ENCODE measurements around the gene ECD.
A peak's percentile ranks its signal among the peaks of the same experiment; 100 is the strongest.
"Not testable (repeated sequence)": the region's sequence is repeated elsewhere in the genome, so short reads cannot be mapped to it uniquely, and the experiment has no call there.

Gene ECD

DNA sequence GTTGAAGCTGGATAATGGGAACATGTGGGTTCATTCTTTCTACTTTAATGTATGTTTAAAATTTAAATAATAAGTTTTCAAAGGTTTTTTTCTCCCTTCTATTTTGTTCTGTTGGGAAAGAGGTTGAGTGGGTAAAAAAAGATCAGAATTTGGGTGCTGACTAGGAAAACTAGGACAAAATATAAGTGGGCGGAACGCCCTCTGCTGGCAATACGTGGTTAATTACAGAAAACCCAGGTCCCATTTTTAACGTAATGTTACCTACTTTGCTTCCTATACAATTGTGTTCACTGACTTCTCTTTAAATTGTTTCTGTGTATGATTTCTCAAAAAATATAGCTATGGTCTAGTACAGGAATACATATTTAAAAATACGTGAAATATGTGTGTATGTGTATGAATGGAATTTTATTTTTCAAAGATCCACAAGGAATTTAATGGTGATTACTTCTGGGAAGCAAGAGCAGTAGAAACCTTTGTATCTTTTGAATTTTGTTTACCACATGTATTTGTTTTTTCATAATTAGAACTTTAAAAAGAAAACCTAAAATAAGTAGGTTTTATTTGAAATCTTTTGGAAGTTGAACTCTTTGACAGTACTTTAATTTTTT is 8.7 kb downstream of the ECD start:
- DNase-seq (ENCODE audit: low spot score), result peak; percentile 36

DNA sequence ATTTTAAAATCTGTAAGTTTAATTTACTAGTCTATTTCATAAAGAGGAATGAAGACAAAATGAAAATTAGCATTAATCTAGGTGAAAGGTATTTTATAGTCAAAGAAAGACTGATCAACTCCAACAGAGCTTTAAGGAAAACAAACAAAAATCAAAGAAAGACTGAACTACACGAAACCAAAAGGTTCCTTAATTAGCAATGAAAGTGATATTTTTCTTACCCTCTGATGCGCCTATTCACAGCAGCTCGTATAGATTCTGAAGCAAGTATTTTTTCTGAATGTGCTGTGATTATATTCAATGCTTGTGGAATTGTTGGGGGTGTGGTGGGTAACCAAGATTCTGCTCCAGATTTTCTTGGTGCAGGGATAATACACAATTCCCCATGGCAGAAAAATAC is 11.8 kb downstream of the ECD start:
- no peak for DNase-seq (ENCODE audit: low spot score)

DNA sequence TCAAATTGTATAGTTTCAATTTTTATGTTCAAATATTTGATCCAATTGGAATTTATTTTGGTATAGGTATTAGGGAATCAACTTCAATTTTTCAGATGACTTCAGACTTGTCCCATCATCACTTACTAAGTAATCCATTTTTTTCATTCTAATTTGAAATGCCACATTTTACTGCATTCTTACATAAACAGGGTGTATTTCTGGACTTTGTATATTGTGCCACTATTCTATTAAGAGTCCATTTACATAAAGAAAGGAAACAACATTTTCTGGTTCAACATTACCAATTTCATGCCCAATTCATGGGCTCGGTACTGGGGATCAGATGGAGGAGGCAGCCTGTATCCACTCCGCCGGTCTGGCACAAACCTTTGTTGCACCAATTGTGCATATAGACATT is 15.8 kb downstream of the ECD start:
- DNase-seq (ENCODE audit: low spot score), result no peak

DNA sequence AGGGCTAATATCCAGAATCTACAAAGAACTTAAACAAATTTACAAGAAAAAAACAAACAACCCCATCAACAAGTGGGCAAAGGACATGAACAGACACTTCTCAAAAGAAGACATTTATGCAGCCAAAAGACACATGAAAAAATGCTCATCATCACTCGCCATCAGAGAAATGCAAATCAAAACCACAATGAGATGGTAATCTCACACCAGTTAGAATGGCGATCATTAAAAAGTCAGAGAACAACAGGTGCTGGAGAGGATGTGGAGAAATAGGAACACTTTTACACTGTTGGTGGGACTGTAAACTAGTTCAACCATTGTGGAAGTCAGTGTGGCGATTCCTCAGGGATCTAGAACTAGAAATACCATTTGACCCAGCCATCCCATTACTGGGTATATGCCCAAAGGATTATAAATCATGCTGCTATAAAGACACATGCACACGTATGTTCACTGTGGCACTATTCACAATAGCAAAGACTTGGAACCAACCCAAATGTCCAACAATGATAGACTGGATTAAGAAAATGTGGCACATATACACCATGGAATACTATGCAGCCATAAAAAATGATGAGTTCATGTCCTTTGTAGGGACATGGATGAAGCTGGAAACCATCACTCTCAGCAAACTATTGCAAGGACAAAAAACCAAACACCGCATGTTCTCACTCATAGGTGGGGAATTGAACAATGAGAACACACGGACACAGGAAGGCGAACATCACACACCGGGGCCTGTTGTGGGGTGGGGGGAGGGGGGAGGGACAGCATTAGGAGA is 17.0 kb downstream of the ECD start:
- not testable (repeated sequence) for DNase-seq (ENCODE audit: low spot score)

DNA sequence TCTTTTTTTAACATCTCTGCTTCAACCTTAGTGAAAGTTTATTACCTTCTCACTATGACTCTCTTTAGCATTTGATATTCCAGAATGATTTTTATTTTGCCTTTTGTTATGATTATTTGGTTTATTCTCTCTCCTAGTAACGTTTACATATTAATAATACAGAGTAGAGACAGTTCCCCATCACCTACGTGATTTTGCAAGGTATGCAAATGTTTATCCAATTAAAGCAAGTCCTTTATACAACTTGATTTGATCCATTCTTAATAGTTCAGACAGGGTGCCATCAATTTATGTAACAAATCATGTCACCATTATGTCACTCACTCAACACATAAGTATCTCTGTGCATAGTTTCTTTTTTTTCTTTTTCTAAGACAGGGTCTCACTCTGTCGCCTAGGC is 26.2 kb downstream of the ECD start:
- DNase-seq (ENCODE audit: low spot score), result no peak

DNA sequence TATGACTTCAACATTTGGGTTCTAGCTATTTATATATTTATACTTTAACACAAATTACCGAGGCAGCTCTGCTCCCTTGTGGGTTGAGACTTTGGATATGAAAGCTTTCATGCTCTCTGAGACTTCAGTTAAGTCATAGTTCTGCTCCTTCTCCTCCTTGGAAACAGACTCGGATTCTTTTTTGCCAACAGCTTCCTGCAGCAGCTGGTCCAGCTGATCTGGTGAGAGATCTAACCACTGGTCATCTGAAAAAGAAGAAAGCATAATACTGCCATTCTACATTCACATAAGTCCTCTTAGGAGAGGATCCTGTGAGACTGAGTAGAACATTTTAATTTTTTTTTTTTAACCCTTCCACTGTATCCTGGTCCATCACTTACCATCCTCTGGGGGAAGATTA is 28.6 kb downstream of the ECD start:
- no peak for DNase-seq (ENCODE audit: low spot score)

DNA sequence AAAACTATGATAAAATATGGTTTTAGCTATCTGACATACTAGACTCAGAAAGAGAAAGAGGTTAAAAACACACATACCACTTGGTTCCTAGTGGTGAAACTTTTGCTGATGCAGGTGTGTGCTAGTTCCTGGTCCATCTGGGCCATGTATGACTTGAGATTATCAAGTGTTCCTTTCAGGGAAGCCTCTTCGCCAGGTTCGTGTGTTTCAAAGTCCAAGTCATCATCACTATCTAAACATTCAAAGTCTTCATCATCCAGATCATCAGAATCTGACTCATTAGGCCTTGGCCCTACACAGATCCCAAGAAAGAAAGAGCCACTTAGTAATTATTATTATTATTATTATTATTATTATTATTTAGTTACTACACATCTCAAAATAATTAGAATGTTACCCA is 31.2 kb downstream of the ECD start:
- DNase-seq (ENCODE audit: low spot score), result no peak

DNA sequence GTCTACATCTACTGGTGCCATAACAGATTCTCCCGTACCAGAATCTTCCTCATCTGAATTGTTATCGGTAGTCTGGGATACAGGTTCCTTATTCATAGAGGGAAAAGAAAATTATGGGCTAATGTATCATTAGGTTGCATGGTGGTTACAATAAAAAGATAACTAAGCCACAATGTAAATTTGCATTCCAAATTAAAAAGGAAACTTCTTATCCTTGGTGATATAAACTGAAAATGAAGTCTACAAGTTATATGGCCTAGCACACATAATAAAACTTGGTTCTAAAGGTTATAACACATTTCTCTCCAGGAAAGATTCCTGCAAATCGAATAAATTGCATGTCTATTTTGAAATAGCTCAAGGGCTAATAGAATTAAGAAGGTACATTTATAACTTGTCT is 33.1 kb downstream of the ECD start:
- DNase-seq (ENCODE audit: low spot score), result no peak

DNA sequence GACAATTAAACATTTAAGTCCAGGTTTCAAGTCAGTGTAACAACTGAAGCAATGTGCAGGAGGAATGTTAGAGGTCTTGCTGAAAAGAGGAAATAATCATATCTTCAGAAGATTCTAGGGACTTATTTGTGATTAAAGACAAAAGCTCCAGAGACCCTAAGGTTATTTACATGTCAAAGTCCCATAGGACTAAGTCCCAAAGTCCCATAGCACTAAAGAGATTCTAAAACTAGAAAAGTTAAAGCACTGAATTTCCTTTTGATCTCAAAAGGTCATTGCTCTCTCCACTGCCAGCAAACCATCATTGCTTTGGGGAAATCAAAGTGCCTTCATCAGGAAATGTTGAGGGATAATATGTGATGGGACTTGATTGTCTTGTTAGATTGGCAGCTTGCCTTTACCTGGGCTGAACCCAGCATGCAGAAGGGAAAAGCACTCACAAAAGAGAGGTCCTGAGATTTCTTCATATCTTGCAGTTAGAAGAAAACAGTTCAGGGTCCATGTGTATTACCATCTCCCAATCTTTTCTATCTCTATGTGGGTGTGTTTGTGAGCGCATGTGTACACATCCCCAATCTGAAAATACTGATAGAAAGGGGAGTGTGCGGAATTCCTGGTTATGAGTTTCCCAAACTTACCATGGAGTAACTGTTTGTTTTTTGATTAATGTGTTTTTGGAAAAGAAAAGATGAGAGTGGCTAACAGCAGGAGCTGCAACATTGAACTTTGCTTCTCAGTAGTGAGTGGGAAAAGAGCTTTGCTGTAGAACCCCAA is 35.7 kb downstream of the ECD start:
- DNase-seq (ENCODE audit: low spot score), result no peak

DNA sequence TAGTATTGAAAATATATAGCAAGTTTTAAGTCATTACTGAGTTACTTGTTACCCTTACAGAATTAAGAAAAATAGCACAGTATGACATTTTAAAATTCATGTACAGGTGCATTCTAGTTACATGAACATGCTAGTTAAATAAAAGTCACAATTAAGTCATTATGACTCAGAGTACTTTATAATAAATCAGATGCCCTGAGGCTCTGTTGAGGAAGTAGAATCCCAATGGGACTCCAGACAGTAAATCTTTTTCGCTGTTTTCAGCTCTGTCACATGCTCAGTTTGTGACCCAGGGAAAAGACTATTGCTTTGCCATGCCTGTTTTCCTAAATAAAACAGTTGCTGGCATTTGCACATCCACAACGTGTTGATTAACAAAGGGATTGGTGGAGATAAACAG is 36.5 kb downstream of the ECD start:
- DNase-seq (ENCODE audit: low spot score), result no peak

DNA sequence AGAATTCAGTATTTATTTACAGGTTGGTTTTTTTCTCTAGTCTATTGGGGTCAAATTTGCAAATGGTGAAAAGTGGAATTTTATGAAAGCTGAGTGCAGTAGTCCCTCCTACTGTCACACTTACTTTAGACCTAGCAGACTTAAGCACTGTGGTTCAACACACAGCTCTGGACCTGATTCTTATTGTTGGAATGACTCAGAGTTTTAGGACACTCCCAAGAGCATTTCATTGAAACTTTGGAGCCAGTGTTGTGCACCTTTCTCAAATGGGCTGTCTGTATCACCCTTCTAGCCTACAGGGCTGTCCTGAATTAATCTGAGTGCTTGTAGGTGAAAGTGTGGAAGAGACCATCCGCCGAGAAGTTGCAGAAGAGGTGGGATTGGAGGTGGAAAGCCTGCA is 41.5 kb downstream of the ECD start:
- no peak for DNase-seq (ENCODE audit: low spot score)

DNA sequence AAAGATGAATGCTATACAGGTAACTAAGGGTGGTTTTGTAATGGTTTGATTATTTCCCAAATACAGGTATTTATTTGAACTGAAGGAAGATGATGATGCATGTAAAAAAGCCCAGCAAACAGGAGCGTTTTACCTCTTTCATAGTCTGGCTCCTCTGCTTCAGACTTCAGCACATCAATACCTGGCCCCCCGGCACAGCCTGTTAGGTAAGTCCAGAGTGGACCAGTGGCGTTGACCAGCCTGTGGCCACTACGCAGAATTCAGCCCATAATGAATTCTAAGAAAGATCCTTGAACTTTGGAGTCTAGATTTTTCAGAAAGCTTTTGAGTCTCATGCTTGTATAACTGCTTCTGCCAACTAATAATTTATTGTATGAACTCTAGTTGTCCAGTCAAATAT is 47.9 kb downstream of the ECD start:
- DNase-seq (ENCODE audit: low spot score), result no peak

DNA sequence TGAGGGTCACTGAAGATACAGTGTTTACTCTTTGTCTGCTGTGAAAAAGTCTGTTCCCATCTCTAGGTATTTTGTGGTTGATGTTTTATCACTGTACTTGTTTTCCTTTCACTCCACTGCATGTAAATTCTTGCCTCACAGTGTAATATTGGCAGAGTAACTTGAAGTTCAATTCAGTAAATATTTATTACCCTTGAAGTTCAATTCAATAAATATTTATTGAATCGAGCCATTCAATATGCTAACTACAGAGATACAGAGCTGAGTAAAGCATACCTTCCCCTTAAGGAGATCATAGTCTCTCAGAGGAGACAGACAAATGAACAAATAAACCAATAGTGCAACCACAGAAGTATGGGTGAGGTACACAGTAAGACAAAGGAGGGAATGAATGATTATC is 48.4 kb downstream of the ECD start:
- DNase-seq (ENCODE audit: low spot score), result no peak

DNA sequence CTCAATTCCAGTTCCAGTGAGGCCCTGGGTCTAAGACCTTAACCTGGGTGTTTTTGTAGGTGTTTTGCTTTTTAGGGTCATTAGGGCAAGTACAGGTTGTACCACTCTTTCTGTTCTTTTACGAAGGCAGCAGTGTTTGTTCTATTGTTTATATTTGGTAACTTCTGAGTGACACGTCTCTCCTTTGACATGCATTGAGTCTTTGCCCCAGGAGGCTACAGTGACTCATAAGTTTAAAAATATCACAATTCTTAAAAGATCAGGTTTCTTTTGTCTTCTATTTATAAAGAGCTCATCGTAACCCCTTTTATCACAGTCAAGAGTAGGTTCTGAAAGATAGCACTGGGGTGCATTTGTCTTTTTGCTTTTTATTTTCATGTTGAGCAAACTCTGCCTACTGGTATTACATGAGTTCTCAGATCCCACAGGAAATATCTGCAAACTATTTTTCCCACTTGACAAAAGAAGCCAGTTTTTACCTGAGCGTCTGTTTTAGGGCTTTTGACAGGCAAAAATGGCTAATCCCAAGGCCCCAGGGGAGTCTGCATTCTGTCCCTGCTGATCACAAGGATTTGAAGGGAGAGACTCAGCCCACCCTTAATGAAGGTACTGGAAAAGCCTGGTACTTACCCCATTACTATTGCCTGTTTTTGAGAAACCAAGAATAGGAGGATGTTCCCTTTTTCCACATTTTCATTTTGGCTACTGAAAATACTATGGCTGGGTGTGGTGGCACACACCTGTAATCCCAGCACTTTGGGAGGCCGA is 49.6 kb downstream of the ECD start:
- DNase-seq (ENCODE audit: low spot score), result no peak

DNA sequence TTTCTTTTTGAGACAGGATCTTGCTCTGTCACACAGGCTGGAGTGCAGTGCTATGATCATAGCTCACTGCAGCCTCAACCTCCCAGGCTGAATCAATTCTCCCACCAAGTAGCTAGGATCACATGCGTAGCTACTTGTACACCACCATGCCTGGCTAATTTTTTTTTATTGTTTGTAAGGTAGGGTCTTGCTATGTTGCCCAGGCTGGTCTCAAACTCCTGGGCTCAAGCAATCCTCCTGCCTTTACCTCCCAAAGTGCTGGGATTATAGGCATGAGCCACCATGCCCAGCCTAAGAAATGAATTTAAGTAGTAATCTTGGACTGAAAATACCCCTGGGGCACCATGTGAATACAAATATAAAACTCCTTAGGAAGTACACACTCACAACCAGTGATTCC is 51.8 kb downstream of the ECD start:
- no peak for DNase-seq (ENCODE audit: low spot score)

DNA sequence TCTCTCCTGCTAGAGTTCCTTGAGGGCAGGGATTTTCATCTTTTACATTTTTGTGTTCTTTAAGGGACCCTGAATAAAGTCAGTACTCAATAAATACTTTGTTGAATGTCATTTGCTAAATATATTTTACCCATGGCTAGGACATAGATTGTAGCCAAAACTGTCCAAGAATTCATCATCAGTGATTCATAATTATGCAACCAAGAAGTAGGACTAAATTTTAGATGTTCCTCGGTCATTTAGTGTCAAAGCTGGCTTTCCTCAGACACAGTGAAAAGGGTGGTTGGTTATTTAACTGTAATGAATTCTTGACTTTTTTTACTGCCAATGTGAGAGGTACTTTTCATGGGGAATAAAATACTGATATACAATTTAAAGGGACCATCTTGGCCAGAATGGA is 54.3 kb downstream of the ECD start:
- DNase-seq (ENCODE audit: low spot score), result no peak

DNA sequence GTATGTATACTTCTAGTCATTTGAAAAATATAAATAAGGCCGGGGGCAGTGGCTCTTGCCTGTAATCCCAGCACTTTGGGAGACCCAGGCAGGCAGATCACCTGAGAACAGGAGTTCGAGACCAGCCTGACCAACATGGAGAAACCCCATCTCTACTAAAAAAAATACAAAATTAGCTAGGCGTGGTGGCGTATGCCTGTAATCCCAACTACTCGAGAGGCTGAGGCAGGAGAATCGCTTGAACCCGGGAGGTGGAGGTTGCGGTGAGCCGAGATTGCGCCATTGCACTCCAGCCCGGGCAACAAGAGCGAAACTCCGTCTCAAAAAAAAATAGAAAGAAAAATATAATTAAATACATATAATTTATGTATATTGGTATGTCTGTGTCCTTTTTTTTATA is 55.8 kb downstream of the ECD start:
- not testable (repeated sequence) for DNase-seq (ENCODE audit: low spot score)

DNA sequence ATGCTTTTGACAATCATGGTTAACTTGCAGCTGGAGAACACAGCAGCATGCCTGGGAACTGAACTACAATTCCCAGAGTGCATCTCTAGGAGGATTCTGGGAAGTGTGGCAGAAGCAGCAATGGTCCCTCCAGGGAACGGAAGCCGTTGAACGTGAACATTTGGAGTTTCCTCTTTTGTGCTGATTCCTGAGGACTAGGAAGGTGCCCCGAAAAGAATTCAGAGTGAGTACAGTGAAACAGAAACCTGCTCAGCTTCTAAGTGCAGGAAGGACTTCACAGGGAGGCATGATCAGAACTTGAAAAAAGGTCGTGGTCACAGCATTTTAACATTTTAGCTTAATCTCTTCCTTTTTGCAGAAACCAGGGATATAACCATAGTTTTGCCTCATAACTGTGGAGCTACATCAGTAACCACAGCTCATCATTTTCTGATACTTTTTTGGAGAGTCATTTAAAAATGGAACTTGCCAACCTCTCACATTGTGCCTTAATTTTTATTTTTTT is 57.4 kb downstream of the ECD start, which contains the start of gene NUDT13:
Gene NUDT13, plus strand, starts transcription at position 111 of the 505 bp plus-strand sequence. CDS start 3,911 bp downstream, outside the sequence.
- DNase-seq (ENCODE audit: low spot score), result peak; percentile 80

DNA sequence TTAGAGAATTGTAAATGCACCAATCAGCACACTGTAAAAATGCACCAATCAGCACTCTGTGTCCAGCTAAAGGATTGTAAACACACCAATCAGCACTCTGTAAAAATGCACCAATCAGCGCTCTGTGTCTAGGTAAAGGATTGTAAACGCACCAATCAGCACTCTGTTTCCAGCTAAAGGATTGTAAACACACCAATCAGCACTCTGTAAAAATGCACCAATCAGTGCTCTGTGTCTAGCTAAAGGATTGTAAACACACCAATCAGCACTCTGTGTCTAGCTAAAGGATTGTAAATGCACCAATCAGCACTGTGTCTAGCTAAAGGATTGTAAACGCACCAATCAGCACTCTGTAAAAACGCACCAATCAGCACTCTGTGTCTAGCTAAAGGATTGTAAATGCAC is 58.6 kb downstream of the ECD start:
- DNase-seq (ENCODE audit: low spot score), result not testable (repeated sequence)

DNA sequence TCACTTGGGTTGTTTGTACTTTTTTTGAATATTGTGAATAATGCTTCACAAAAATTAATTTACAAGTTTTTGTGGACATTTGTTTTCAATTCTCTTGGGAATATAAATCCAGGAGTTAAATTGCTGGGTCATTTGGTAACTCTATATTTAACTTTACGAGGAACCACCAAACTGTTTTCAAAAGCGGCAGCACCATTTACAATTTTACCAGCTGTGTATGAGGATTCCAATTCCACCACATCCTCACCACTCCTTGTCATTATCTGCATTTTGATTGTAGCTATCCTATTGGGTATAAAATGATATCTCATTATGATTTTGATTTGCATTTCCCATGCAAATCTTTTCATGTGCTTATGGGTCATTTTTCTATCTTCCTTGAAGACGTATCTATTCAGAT is 61.5 kb downstream of the ECD start:
- no peak for DNase-seq (ENCODE audit: low spot score)

DNA sequence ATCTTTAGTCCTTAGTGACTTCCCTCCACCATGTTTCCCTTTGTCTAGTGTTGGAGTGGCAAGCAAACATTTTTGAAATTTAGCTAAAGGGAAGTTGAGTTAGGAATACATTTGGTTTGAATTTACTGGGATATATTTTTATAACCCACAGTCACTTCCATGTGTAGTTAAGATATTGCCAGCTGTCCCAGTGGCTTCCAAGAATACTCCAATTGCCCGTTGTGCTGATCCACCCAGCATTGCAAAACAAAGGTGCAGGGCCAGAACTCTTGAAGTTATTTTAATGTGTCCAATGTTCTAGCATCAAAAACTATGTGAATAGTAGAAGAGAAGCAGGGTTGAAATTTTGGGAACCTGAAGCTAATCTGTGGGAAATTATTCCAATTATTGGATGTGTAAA is 68.7 kb downstream of the ECD start:
- no peak for DNase-seq (ENCODE audit: low spot score)

DNA sequence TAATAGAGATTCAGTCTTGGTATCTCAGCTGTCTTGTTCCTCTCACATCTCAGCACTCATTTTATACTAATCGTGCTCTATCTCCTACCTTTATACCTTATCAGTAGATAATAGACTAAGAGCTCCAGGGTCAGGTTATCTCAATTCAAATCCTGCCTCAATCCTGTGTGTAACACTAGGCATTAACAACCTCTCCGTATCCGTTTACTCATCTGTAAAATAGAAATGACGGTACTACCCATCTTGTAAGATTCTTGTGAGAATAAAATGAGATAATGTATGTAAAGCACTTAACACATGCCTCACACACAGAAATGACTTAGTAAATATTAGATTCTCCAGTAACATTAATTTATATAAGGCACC is 70.5 kb downstream of the ECD start:
- no peak for DNase-seq (ENCODE audit: low spot score)

All from hepatic stellate cell (primary cell).